ENCODE results near the gene RAMACL. TPM values are rescaled to one million over a fixed set of nuclear protein-coding genes. Genes with fewer than 3 reads are reported as not detected.

RAMACL gene
- total RNA-seq, result 1.6 and 4.6 TPM in 2 replicates

DNA sequence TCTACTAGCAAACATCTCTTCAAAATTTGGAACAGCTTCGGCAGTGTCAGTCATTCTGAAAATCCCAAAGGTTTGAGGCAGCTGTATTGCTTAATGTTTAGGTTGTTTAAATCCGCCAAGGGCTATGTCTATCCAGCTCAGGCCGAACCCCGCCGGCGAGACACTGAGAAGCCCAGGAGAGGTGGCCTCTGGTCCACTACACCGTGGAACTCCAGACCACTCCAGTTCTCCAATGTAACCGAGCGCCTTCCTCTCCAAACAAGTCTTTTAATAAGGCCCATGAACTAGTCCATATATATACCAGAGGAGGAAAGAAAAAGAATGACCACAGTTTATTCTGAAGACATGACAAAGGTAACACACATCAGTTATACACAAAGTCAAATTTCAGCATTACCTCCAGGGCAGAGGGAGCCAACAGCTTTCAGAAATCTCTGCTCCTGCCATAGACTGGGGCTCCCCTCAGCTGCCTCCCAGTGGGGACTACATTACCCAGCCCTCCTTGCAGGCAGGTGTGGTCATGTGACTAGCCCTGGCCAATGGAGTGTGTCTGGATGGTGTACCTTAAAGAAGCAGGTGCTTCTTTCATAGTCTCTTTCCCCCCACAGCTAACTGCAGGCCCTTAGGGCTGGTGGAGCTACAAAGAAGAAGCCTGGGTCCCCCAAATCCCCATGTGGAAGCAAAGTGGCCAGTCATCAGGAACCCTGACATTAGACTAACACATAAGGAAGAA, at the start of gene RAMACL:
Gene RAMACL, minus strand, starts transcription at position 255 of the 733 bp plus-strand sequence. Its CDS starts 201 bp downstream, at position 54.

DNA sequence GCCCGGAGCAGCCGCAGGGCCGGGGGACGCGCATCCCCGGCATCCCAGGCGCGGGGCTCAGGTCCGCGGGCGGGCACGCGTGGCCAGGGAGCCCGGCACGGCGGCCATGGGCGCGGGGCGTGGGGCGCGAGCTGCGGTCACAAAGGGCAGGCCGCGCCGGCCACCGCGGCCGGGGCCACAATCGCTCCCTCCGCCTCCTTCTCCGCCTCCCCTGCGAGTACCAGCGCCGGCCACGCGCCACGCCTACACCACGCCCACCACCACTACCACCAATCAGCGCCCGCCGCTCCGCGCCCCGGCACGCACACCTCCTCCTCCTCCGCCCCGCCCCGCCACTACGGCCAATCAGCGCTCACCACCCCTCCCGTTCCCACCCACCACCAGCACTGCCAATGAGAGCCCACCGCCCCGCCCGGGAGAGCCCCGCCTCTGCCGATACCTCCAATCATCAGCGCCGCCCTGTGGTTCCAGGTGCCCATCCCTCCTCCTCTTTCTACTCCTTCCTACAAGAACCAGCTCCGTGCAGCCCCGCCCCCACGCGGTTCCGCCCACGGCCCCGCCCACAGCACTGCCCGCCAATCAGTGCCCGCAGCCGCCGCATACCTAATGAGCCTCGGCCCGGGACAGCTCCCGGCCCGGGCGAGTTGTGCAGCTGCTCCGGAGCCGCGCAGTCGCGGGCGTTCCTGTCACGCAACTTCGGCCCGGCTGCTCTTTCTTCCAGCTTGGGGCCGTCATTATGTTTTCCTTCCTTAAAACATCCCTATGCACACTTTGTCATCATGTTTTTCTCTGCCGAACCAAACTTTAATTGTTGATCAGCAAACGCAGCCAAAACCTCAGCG, 40.8 kb upstream of the RAMACL start, which contains the start of gene RPS6KA2:
Gene RPS6KA2, minus strand, starts transcription at position 219 of the 842 bp plus-strand sequence. CDS start 232 bp downstream, outside the sequence.

Other genes with a start within 250 kb of the RAMACL start
- gene SFT2D1, start 244.1 kb downstream of the RAMACL start, total RNA-seq, result 24.0 and 29.4 TPM in 2 replicates
- gene MPC1, start 203.7 kb downstream of the RAMACL start, total RNA-seq, result 15.4 and 21.5 TPM in 2 replicates
- gene RPS6KA2, start 40.6 kb upstream of the RAMACL start, total RNA-seq, result 99.9 and 147 TPM in 2 replicates

Measured in endothelial cell of coronary artery (primary cell).